Epithelial cell of proximal tubule (primary cell): ENCODE data around the gene LMBR1L. TPM values are rescaled to one million over a fixed set of nuclear protein-coding genes. Genes with fewer than 3 reads are reported as not detected.
A peak's percentile ranks its signal among the peaks of the same experiment; 100 is the strongest.
"Not testable (repeated sequence)": the region's sequence is repeated elsewhere in the genome, so short reads cannot be mapped to it uniquely, and the experiment has no call there.

ENCODE experiments used
- DNase-seq: peaks from one replicate; pipeline ENCODE4 v3.0.0-alpha.2; 2011; ENCODE audit warnings: low read depth
- H3K4me3 ChIP-seq: 2 replicates; pipeline ENCODE4 v1.5.1; 2011; ENCODE audit warnings: low read depth, mild to moderate bottlenecking, low read length
- total RNA-seq: library from RNA; depleted of rRNA; stranded (reverse); fragments of >200 nt; gene quantifications from 2 replicates; pipeline ENCODE4 v1.2.3, GENCODE V29; 2015
- TF ChIP-seq, protein P1 (sequence below): conservative IDR thresholded peaks from 2 replicates; pipeline ENCODE4 v1.5.1; 2012; ENCODE audit warnings: low read depth, mild to moderate bottlenecking, low read length

Gene LMBR1L
- total RNA-seq, 1 donor from 2014 or later = 37.8 TPM

DNA sequence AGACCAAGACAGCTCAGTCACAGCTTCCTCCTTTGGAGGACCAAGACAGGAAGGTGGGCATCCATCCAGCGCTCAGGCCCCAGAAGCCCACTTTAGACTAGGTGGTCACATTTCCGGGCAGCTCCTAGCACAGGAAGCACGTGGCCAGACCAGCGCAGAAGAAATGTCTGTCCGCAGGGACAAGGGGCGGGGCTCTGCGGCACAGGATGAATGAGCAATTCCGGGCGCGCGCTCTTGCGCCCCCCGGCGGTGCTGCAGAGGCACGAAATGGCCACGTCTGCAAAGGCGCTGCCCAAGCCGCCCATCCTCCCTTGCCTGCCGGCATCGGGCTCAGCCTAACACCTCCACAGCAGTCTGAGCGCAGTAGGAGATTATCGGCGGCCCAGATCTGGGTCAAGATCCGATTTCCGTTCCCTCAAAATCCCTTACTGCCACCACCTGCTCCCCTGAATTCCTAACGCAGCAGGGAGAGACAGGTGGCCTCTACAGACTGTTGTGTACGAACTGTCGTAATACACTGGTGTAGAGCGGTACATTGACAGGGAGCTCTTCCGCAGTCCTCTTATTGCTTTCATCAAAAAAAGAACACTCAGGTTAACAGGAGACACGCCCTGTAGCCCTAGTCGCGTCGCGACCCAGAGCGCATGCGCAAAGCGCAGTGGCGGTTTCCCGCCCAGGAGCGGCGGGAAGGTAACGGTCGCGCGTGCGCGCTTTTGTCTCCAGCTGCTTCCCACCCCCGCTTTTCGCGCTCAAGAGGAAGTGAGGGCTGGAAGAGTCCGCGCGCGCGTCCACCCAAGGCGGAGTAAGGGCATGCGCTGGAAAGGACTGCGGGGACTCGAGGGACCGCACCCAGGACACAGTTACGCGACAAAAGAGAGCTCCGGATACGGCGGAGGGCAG is 19.8 kb upstream of the LMBR1L start:
- no peak for DNase-seq
- TF ChIP-seq, protein P1, sequence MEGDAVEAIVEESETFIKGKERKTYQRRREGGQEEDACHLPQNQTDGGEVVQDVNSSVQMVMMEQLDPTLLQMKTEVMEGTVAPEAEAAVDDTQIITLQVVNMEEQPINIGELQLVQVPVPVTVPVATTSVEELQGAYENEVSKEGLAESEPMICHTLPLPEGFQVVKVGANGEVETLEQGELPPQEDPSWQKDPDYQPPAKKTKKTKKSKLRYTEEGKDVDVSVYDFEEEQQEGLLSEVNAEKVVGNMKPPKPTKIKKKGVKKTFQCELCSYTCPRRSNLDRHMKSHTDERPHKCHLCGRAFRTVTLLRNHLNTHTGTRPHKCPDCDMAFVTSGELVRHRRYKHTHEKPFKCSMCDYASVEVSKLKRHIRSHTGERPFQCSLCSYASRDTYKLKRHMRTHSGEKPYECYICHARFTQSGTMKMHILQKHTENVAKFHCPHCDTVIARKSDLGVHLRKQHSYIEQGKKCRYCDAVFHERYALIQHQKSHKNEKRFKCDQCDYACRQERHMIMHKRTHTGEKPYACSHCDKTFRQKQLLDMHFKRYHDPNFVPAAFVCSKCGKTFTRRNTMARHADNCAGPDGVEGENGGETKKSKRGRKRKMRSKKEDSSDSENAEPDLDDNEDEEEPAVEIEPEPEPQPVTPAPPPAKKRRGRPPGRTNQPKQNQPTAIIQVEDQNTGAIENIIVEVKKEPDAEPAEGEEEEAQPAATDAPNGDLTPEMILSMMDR = peak; percentile 86
- peak overlapping the region; percentile 99 for H3K4me3 ChIP-seq

DNA sequence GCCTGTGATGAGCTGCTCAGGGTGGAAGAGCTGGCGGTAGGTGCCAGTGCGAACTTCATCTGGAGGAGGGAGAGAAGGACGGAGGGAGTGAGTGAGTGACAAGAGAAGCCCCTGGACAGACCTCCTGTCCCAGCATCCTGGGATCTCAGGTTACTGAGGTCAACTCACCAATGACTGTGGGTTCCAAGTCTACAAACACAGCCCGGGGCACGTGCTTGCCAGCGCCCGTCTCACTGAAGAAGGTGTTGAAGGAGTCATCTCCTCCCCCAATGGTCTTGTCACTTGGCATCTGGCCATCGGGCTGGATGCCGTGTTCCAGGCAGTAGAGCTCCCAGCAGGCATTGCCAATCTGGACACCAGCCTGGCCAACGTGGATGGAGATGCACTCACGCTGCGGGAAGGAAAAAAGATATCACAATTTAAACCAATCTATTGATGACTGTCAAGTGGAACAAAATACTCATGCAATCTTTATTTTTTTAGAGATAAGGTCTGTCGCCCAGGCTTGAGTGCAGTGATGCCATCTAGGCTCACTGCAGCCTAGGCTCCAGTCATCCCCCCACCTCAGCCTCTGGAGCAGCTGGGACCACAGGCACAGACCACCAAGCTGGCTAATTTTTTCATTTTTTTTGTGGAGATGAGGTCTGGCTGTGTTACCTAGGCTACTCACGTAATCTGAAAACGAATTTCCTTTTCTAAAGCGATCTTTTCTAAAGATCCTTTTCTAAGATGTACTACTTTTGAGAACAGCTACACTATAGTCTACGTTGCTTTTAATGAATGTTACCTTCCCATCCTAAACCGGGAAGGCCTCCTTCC is 18.9 kb upstream of the LMBR1L start:
- H3K4me3 ChIP-seq = peak overlapping the region; percentile 99
- TF ChIP-seq, protein P1 = no peak
- DNase-seq = no peak

DNA sequence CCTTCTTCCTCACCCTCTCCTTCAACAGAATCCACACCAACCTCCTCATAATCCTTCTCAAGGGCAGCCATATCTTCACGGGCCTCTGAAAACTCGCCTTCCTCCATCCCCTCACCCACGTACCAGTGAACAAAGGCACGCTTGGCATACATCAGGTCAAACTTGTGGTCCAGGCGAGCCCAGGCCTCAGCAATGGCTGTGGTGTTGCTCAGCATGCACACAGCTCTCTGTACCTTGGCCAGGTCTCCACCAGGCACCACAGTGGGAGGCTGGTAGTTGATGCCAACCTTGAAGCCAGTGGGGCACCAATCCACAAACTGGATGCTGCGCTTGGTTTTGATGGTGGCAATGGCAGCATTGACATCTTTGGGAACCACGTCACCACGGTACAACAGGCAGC is 17.3 kb upstream of the LMBR1L start:
- not testable (repeated sequence) for DNase-seq, H3K4me3 ChIP-seq

DNA sequence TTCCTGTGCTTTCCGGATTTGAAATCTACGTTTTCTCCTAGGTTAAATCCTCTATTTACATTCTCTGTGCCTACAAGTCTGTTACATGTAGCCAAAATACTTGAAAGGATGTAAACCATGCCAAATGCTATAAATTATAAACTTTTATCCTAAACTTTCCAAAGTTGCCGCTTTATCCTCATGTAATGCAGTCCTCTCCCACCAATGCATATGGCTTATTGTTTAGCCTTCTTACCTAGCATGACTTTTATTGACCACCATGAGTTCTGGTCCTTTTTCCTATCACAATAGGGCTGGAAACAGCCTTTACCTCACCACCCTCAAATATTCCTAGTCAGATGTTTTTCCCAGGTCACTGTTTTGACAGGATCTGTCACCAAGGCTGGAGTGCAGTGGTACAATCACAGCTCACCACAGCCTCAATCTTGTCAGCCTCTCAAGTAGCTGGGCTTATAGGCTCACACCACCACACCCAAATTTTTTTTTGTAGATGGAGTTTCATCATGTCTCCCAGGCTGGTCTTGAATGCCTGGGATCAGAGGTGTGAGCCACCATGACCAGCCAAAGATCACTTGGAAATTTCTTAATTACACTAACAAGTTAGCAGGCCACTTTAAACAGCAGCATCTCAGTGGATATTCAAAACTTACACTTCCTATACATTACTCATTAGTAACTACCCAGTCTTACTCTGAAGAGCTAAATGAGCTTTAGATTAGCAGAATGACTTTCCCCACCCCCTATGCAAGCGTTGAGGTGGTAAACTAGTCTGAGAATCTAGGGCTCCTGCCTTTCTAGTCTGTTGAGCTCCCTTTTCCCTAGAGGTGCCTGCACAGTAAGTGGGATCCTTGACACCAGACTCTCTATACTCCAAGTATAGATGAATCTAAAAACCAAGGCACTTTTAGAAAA is 16.5 kb upstream of the LMBR1L start:
- no peak overlapping the region for H3K4me3 ChIP-seq
- DNase-seq = no peak
- TF ChIP-seq, protein P1 = no peak

DNA sequence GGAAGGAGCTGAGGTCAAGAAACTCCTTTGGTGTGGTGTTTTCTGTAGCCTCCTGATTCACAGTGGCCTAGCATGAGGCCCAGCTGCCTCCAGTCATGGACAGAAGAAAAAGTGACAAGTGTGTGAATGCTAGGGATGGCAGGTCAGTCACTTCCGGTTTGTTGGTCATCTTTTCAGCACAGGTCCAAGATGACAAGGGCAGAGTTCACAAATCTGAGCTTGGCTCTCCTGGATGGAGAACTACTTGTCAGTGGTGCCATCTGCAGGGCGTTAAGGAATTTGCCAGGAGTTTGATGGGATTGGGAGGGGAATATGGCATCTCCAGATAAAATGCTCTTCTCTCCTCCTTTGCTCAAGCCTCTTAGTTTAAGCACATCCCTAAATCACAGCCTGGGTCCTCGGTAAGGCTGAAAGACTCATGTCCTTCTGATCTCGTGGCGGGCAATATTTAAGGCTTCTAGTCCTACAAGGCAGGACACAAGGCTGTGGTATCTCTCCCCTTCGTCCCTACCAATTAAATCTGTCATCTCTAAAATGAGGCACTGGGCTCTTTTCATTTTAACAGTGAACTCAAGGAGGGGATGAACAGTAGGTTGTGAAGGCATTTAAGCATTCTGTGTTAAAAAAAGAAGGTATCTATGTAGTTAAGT is 10.5 kb upstream of the LMBR1L start:
- TF ChIP-seq, protein P1 = peak; percentile 78
- DNase-seq = no peak
- no peak overlapping the region for H3K4me3 ChIP-seq

DNA sequence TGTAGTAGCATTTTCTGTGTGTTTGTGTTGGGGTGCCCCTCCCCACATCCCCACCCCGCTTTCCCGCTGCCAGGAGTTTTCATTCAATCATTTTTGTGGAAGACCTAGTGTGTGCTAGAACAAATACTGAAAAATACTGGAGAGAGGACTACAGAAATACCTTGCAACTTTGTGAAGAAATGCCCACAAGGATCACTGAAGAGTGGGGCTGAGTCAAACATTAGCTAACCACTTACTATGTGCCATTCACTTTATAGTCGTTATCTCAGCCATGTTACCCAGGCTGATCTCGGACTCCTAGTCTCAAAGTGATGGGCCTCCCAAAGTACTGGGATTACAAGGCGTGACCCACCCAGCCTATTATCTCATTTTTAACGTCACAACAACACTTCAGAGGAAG is 559 bp upstream of the LMBR1L start:
- peak overlapping the region; percentile 83 for H3K4me3 ChIP-seq
- DNase-seq = no peak
- TF ChIP-seq, protein P1 = no peak
